HEK293 (cell line): ENCODE data around the gene ARMH3.

Experiments
- CTCF ChIA-PET: fragments of 350-600 bp; formaldehyde crosslinking; extraction: SDS; loops from one replicate; lab custom pipeline; 2021; ENCODE audit warnings: antibody characterized with exemption; lab: Yijun Ruan, JAX
- POLR2A ChIA-PET: fragments of 300-600 bp; formaldehyde crosslinking; extraction: SDS; loops from one replicate; lab custom pipeline; 2020; ENCODE audit warnings: antibody characterized with exemption, inconsistent platforms; lab: Yijun Ruan, JAX
- H3K27ac ChIP-seq: fragments of 200-500 bp; sonication (Bioruptor generic); 2 replicates; pipeline ENCODE4 v1.5.1; 2014; ENCODE audit warnings: low read depth, low read length, control low read depth, inconsistent platforms; ENCODE audit errors: extremely low read depth
- H3K36me3 ChIP-seq, 2 experiments: fragments of 200-500 bp in 1 of 2; sonication (Bioruptor generic) in 1 of 2; 1 replicate in 1 of 2; 2 replicates in 1 of 2; pipeline ENCODE4 v1.5.1; 2014 to 2017; ENCODE audit warnings: inconsistent platforms in 2 of 2, low read length in 2 of 2; ENCODE audit not compliant: control insufficient read depth in 2 of 2, insufficient read depth in 1 of 2
- H3K4me1 ChIP-seq: fragments of 200-500 bp; sonication (Bioruptor generic); 2 replicates; pipeline ENCODE4 v1.5.1; 2014; ENCODE audit warnings: mild to moderate bottlenecking, low read length, inconsistent platforms; ENCODE audit not compliant: control insufficient read depth, insufficient read depth
- H3K4me3 ChIP-seq: 2 replicates; pipeline ENCODE4 v1.5.1; 2011; ENCODE audit warnings: low read depth, mild to moderate bottlenecking, control low read depth, low read length, moderate library complexity
- H3K9me3 ChIP-seq: fragments of 200-500 bp; sonication (Bioruptor generic); 2 replicates; pipeline ENCODE4 v1.5.1; 2014; ENCODE audit warnings: low read depth, low read length, inconsistent platforms; ENCODE audit not compliant: control insufficient read depth, insufficient read depth
- BCL11A ChIP-seq: fragments of 450-650 bp; formaldehyde crosslinking; IDR thresholded peaks from 2 replicates; pipeline ENCODE4 v1.5.1; 2016; ENCODE audit warnings: low read depth, missing biosample characterization, missing genetic modification characterization
- SCRT2 ChIP-seq: fragments of 450-650 bp; formaldehyde crosslinking; IDR thresholded peaks from 2 replicates; pipeline ENCODE4 v1.5.1; 2016; ENCODE audit warnings: missing biosample characterization, missing genetic modification characterization
- ZNF558 ChIP-seq: fragments of 450-650 bp; formaldehyde crosslinking; IDR thresholded peaks from 2 replicates; pipeline ENCODE4 v1.5.1; 2016; ENCODE audit warnings: missing biosample characterization, missing genetic modification characterization
- ZNF654 ChIP-seq: fragments of 450-650 bp; formaldehyde crosslinking; IDR thresholded peaks from 2 replicates; pipeline ENCODE4 v1.5.1; 2016; ENCODE audit warnings: low read depth, missing biosample characterization, missing genetic modification characterization
- ZNF660 ChIP-seq: fragments of 450-650 bp; IDR thresholded peaks from 2 replicates; pipeline ENCODE4 v1.5.1; 2018; ENCODE audit warnings: missing biosample characterization, mild to moderate bottlenecking, missing genetic modification characterization
- ZNF677 ChIP-seq: fragments of 450-650 bp; IDR thresholded peaks from 2 replicates; pipeline ENCODE4 v1.5.0; 2018; ENCODE audit warnings: missing biosample characterization, mild to moderate bottlenecking, missing genetic modification characterization, moderate library complexity
- ZSCAN30 ChIP-seq: fragments of 450-650 bp; IDR thresholded peaks from 2 replicates; pipeline ENCODE4 v1.5.1; 2018; ENCODE audit warnings: missing biosample characterization, mild to moderate bottlenecking, missing genetic modification characterization, moderate library complexity
- ZXDB ChIP-seq: fragments of 450-650 bp; formaldehyde crosslinking; IDR thresholded peaks from 2 replicates; pipeline ENCODE4 v1.5.1; 2016; ENCODE audit warnings: missing biosample characterization, missing genetic modification characterization
- TF ChIP-seq, protein P1 (sequence below): fragments of 450-650 bp; formaldehyde crosslinking; IDR thresholded peaks from 2 replicates; pipeline ENCODE4 v1.5.1; 2016; ENCODE audit warnings: missing biosample characterization, missing genetic modification characterization
- TF ChIP-seq, protein P2 (sequence below): fragments of 450-650 bp; formaldehyde crosslinking; IDR thresholded peaks from 2 replicates; pipeline ENCODE4 v1.5.1; 2016; ENCODE audit warnings: missing biosample characterization, missing genetic modification characterization
- TF ChIP-seq, protein P3 (sequence below): fragments of 450-650 bp; formaldehyde crosslinking; IDR thresholded peaks from 2 replicates; pipeline ENCODE4 v1.5.1; 2016; ENCODE audit warnings: missing biosample characterization, missing genetic modification characterization, low read depth
- TF ChIP-seq, protein P4 (sequence below): fragments of 450-650 bp; formaldehyde crosslinking; IDR thresholded peaks from 2 replicates; pipeline ENCODE4 v1.5.1; 2016; ENCODE audit warnings: missing biosample characterization, missing genetic modification characterization

Gene ARMH3

DNA sequence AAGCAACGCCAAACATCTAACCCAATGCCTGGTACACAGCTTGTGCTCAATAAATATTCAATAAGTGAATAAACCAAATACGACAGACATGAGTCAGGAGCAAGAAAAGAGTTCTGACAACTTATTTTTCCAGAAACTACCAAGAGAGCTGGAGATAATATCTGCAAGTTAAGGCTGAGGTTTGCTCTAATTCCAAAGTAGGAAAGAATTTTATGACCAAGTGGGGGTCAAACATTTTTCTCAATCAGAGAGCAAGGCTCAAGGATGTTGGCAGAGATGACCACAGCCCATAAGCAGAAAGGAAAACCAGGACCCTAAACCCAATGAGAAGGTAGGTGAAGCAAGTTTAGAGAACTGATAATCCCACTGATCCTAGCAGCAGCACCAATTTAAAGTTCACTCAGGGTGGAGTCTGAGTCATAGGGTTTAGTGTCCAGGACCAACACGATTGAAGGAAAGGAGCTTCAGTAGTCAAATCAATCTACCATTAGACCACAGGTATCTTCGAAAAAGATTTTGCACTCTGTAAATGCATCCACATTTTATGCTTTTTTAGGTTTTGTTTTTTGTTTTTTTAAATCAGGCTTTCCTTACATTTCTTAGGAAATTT, 163.1 kb downstream of the ARMH3 start:
- H3K4me1 ChIP-seq = peaks cover 24% of the 10 kb centered on the region
- POLR2A ChIA-PET = no interaction called here
- CTCF ChIA-PET = interaction anchor here (1.0 to 7.2 kb wide), 3 partner anchors 53 to 180 kb away, joined by 3 to 167 read pairs (median 12); no protein-coding TSS in a partner anchor

DNA sequence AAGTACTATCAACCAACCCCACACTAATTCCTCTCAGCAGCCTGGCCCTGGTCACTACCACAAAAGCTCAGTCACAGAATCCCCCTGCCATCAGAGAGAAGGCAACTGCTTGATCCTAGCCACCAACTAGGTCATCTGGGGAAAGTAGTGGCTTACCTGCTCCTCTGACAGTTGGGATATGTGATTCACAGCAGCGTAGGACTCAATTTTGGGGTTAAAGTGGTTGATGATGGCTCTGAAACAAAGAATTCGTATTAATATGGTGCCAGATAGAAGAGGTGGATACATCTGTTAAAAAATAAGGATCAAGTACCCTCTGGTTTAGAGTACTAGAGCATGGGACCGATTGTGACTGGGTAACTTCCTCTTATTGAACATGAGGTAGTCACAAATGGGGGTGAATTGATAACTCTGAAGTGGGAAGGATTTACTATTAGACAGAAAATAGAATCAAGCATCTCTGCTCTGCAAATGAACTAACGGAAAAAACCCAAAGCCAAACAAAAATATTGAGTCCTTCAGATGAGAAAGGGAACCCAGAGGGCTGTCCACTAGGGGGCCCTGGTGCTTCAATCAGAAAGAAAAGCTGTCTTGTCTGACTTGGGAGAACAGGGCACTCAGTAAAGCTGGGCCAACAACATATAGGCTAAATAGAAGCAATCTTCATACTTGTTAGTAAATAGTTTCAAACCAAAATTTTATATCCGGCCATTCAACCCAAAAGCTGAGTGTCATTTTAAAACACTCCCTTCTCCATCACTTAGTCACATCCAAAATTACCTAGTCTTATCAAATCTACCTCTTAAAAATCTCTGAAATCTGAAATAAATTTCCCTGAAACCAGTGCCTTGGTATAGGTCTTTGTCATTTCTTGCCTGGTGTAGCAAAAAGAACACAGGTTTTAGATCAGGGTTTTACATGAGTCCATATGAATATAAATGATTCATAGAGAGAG, 166.4 kb downstream of the ARMH3 start:
- peaks cover 9% of the 10 kb centered on the region; the same call in 1 of the 2 replicates for H3K4me1 ChIP-seq
- H3K27ac ChIP-seq = no peak overlapping the region
- POLR2A ChIA-PET = no interaction called here
- TF ChIP-seq SCRT2 = no peak
- TF ChIP-seq, protein P1, sequence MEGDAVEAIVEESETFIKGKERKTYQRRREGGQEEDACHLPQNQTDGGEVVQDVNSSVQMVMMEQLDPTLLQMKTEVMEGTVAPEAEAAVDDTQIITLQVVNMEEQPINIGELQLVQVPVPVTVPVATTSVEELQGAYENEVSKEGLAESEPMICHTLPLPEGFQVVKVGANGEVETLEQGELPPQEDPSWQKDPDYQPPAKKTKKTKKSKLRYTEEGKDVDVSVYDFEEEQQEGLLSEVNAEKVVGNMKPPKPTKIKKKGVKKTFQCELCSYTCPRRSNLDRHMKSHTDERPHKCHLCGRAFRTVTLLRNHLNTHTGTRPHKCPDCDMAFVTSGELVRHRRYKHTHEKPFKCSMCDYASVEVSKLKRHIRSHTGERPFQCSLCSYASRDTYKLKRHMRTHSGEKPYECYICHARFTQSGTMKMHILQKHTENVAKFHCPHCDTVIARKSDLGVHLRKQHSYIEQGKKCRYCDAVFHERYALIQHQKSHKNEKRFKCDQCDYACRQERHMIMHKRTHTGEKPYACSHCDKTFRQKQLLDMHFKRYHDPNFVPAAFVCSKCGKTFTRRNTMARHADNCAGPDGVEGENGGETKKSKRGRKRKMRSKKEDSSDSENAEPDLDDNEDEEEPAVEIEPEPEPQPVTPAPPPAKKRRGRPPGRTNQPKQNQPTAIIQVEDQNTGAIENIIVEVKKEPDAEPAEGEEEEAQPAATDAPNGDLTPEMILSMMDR (tag by site-specific recombination) = peak; percentile 56; the same call in 1 of the 2 replicates
- TF ChIP-seq ZNF654 (tag by site-specific recombination) = peak; percentile 74
- no peak for TF ChIP-seq ZNF558 (tag by site-specific recombination)
- TF ChIP-seq, protein P2, sequence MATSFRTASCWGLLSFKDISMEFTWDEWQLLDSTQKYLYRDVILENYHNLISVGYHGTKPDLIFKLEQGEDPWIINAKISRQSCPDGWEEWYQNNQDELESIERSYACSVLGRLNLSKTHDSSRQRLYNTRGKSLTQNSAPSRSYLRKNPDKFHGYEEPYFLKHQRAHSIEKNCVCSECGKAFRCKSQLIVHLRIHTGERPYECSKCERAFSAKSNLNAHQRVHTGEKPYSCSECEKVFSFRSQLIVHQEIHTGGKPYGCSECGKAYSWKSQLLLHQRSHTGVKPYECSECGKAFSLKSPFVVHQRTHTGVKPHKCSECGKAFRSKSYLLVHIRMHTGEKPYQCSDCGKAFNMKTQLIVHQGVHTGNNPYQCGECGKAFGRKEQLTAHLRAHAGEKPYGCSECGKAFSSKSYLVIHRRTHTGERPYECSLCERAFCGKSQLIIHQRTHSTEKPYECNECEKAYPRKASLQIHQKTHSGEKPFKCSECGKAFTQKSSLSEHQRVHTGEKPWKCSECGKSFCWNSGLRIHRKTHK (tag by site-specific recombination) = no peak
- TF ChIP-seq ZNF660 (tag by site-specific recombination) = peak; percentile 81
- no peaks in the 10 kb centered on the region for H3K9me3 ChIP-seq
- peaks cover 0 to 7% of the 10 kb centered on the region in 2 experiments; a peak in 2 of 3 replicates for H3K36me3 ChIP-seq
- H3K4me3 ChIP-seq = no peak overlapping the region
- CTCF ChIA-PET = interaction anchor here (0.6 to 7.2 kb wide), 40 partner anchors 7 to 846 kb away, joined by 3 to 167 read pairs (median 4); partner anchors contain the start of gene KCNIP2

More for the DNA sequence above, 163.1 kb downstream of the ARMH3 start:
- no peak for TF ChIP-seq ZXDB (tag by site-specific recombination)
- TF ChIP-seq, protein P3, sequence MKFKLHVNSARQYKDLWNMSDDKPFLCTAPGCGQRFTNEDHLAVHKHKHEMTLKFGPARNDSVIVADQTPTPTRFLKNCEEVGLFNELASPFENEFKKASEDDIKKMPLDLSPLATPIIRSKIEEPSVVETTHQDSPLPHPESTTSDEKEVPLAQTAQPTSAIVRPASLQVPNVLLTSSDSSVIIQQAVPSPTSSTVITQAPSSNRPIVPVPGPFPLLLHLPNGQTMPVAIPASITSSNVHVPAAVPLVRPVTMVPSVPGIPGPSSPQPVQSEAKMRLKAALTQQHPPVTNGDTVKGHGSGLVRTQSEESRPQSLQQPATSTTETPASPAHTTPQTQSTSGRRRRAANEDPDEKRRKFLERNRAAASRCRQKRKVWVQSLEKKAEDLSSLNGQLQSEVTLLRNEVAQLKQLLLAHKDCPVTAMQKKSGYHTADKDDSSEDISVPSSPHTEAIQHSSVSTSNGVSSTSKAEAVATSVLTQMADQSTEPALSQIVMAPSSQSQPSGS (tag by site-specific recombination) = no peak
- TF ChIP-seq, protein P4, sequence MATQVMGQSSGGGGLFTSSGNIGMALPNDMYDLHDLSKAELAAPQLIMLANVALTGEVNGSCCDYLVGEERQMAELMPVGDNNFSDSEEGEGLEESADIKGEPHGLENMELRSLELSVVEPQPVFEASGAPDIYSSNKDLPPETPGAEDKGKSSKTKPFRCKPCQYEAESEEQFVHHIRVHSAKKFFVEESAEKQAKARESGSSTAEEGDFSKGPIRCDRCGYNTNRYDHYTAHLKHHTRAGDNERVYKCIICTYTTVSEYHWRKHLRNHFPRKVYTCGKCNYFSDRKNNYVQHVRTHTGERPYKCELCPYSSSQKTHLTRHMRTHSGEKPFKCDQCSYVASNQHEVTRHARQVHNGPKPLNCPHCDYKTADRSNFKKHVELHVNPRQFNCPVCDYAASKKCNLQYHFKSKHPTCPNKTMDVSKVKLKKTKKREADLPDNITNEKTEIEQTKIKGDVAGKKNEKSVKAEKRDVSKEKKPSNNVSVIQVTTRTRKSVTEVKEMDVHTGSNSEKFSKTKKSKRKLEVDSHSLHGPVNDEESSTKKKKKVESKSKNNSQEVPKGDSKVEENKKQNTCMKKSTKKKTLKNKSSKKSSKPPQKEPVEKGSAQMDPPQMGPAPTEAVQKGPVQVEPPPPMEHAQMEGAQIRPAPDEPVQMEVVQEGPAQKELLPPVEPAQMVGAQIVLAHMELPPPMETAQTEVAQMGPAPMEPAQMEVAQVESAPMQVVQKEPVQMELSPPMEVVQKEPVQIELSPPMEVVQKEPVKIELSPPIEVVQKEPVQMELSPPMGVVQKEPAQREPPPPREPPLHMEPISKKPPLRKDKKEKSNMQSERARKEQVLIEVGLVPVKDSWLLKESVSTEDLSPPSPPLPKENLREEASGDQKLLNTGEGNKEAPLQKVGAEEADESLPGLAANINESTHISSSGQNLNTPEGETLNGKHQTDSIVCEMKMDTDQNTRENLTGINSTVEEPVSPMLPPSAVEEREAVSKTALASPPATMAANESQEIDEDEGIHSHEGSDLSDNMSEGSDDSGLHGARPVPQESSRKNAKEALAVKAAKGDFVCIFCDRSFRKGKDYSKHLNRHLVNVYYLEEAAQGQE = no peak
- no peak for TF ChIP-seq BCL11A (tag by site-specific recombination)
- TF ChIP-seq ZSCAN30 (tag by site-specific recombination) = no peak
- TF ChIP-seq ZNF677 (tag by site-specific recombination) = no peak
- Histone ChIP-seq H3K9me3 (no peaks in the 10 kb centered on the region), H3K36me3 (peaks cover 0 to 4% of the 10 kb centered on the region in 2 experiments; a peak in 2 of 3 replicates), H3K4me3 (no peak overlapping the region), H3K27ac (no peak overlapping the region)
